GM10847 (cell line): ENCODE measurements around the gene TGM6.

Source experiments
- POLR2A ChIP-seq: IDR thresholded peaks from 2 replicates; pipeline ENCODE4 v1.6.1; 2011; ENCODE audit not compliant: insufficient read length; ENCODE audit errors: extremely low read depth

The TGM6 gene

DNA sequence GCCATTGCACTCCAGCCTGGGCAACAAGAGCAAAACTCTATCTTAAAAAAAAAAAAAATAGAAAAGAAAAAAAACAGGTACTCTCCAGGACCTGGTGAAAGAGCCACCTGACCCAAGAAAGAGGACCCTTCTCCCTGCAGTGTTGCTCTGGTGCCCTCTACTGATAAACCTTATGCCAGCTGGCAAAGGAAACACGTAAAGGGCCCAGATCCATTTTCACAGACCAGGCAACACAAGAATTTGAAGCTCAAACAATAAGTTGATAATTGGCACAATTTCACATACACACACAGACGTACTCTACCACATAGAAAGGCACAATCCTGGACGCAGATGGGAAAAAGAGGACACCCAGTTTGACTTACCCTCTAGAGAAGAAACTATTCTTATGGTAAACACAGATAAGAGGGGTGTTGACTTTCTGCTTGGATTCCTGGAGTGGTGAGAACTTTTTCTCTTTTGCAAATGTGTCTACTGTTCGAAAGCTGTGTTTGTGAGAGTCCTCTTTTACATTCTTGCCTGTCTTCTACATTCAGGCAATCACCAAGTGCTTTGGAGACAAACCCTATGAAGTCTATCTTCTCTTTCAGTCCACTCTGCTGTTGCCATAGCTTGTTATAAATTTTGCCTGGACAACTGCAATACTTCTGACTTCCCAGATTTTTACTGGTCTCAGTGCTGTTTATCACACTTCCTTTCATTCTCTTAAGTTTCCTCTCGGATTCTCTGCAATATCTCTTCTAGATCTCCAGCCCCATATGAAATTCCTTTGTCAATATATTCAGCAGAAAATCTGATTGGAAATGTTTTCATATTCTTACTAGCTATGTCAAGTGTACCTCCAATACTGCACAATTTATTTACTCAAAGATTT, 96.3 kb downstream of the TGM6 start:
- TF ChIP-seq POLR2A: no peak

DNA sequence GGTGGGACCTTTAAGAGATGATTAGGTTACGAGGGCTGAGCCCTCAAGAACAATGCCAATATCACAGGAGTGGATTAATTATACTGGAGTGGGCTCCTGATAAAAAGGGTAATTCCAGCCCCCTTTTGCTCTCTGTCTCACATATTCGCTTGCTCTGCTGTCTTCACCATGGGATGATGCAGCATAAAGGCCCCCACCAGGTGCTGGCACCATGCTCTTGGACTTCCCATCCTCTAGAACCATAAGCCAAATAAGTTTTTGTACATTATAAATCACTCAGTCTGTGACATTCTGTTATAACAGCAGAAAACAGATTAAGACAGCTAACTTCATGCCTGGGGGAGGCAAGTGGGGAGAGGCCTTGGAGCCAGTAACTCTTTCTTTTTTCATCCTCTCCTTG, 99.7 kb downstream of the TGM6 start:
- no peak for TF ChIP-seq POLR2A
